ENCODE data around the gene FALEC.

Gene FALEC

DNA sequence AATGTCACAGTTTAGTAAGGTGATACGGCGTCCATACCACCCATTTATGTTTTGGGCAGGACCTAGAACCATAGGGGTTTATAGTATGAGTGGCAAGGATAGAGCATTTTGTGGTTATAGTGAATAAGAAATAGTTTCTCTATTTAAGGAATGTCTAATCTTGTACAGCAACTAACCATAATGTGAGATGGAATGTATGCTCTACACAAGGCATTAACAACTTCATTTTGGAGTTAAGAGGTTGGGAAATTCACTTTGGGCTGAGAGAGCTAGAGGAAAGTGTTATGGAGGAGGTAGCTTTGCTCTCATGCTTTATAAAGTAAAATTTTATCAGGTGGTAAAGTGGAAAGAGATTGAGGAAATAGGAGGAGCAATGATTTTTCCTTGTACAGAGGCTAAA, 66.8 kb downstream of the FALEC start:
- TF ChIP-seq, protein P1, sequence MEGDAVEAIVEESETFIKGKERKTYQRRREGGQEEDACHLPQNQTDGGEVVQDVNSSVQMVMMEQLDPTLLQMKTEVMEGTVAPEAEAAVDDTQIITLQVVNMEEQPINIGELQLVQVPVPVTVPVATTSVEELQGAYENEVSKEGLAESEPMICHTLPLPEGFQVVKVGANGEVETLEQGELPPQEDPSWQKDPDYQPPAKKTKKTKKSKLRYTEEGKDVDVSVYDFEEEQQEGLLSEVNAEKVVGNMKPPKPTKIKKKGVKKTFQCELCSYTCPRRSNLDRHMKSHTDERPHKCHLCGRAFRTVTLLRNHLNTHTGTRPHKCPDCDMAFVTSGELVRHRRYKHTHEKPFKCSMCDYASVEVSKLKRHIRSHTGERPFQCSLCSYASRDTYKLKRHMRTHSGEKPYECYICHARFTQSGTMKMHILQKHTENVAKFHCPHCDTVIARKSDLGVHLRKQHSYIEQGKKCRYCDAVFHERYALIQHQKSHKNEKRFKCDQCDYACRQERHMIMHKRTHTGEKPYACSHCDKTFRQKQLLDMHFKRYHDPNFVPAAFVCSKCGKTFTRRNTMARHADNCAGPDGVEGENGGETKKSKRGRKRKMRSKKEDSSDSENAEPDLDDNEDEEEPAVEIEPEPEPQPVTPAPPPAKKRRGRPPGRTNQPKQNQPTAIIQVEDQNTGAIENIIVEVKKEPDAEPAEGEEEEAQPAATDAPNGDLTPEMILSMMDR (IDR thresholded peaks at IDR 0.05; ENCODE audit: control insufficient read depth, insufficient read depth, low read depth, low read length, missing control alignments) = no peak
- DNase-seq (ENCODE audit: low read depth) = no peak

More for the DNA sequence above, 66.8 kb downstream of the FALEC start:
- H3K4me3 ChIP-seq (ENCODE audit: control insufficient read depth, low read depth, low read length) = no peak overlapping the region
